SH-SY5Y (cell line): Measurements from ENCODE around the gene SBNO2.

Source experiments
- GATA2 ChIP-seq: IDR thresholded peaks from 2 replicates; pipeline ENCODE4 v1.6.1; 2011; ENCODE audit warnings: mild to moderate bottlenecking, low read depth, low read length
- GATA3 ChIP-seq: IDR thresholded peaks from 2 replicates; pipeline ENCODE4 v1.6.1; 2011; ENCODE audit warnings: low read depth, mild to moderate bottlenecking, low read length, moderate library complexity

- TF ChIP-seq GATA2 (no peak), GATA3 (no peak)
These were observed 107.8 kb downstream of the SBNO2 start for GRCh38 chr19:1066251-1066747.
